ENCODE data around the gene KCNG3. TPM values are rescaled to one million over a fixed set of nuclear protein-coding genes. Genes with fewer than 3 reads are reported as not detected.

Gene KCNG3
- total RNA-seq, 1 donor from 2014 or later, result not detected

DNA sequence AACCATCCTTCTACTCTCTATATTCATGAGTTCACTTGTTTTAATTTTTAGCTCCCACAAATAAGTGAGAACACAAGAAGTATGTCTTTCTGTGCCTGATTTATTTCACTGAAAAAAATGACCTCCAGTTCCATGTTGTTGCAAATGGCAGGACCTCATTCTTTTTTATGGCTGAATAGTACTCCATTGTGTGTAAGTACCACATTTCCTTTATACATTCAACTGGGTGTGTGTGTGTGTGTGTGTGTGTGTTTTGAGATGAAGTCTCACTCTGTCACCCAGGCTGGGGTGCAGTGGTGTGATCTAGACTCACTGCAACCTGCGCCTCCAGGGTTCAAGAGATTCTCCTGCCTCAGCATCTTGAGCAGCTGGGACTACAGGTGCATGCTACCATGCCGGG lies 41.2 kb downstream of the KCNG3 start:
- TF ChIP-seq, protein P1, sequence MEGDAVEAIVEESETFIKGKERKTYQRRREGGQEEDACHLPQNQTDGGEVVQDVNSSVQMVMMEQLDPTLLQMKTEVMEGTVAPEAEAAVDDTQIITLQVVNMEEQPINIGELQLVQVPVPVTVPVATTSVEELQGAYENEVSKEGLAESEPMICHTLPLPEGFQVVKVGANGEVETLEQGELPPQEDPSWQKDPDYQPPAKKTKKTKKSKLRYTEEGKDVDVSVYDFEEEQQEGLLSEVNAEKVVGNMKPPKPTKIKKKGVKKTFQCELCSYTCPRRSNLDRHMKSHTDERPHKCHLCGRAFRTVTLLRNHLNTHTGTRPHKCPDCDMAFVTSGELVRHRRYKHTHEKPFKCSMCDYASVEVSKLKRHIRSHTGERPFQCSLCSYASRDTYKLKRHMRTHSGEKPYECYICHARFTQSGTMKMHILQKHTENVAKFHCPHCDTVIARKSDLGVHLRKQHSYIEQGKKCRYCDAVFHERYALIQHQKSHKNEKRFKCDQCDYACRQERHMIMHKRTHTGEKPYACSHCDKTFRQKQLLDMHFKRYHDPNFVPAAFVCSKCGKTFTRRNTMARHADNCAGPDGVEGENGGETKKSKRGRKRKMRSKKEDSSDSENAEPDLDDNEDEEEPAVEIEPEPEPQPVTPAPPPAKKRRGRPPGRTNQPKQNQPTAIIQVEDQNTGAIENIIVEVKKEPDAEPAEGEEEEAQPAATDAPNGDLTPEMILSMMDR (IDR thresholded peaks at IDR 0.05), result no peak
- H3K27ac Mint-ChIP-seq (ENCODE audit: unreplicated experiment), result no peak overlapping the region
- H3K4me1 Mint-ChIP-seq (ENCODE audit: unreplicated experiment), result no peaks in the 10 kb centered on the region
- H3K9me3 Mint-ChIP-seq (ENCODE audit: unreplicated experiment), result no peaks in the 10 kb centered on the region
- H3K36me3 Mint-ChIP-seq (ENCODE audit: unreplicated experiment), result no peaks in the 10 kb centered on the region
- no peak overlapping the region for H3K4me3 Mint-ChIP-seq (ENCODE audit: unreplicated experiment)
- H3K27me3 Mint-ChIP-seq (ENCODE audit: unreplicated experiment), result peaks cover 29% of the 10 kb centered on the region
- DNase-seq (ENCODE audit: extremely low spot score, unreplicated experiment), result no peak

DNA sequence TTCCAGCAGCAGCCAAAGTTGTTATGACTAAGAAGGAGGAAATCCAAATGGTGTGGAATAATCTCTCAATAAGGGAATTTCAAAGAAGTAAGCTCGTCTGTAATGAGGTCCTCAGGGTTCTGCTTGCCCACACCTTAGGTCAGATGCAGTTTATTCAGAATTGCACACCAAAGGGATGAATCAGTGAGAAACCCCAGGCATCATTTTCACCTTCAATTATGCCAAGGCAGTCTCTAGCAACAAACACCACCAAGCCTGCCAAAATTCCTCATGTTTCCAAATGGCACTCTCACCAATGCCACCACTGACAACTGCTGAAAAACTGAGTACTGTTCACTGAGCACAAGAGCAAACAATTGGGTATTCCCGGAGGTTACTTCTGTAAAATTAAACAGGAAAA lies 43.6 kb downstream of the KCNG3 start:
- Mint-ChIP-seq H3K27me3 (ENCODE audit: unreplicated experiment) (peaks cover 17% of the 10 kb centered on the region), H3K9me3 (ENCODE audit: unreplicated experiment) (no peaks in the 10 kb centered on the region), H3K4me3 (ENCODE audit: unreplicated experiment) (no peak overlapping the region), H3K4me1 (ENCODE audit: unreplicated experiment) (no peaks in the 10 kb centered on the region), H3K36me3 (ENCODE audit: unreplicated experiment) (no peaks in the 10 kb centered on the region), H3K27ac (ENCODE audit: unreplicated experiment) (no peak overlapping the region)
- TF ChIP-seq, protein P1 (IDR thresholded peaks at IDR 0.05), result no peak
- no peak for DNase-seq (ENCODE audit: extremely low spot score, unreplicated experiment)

DNA sequence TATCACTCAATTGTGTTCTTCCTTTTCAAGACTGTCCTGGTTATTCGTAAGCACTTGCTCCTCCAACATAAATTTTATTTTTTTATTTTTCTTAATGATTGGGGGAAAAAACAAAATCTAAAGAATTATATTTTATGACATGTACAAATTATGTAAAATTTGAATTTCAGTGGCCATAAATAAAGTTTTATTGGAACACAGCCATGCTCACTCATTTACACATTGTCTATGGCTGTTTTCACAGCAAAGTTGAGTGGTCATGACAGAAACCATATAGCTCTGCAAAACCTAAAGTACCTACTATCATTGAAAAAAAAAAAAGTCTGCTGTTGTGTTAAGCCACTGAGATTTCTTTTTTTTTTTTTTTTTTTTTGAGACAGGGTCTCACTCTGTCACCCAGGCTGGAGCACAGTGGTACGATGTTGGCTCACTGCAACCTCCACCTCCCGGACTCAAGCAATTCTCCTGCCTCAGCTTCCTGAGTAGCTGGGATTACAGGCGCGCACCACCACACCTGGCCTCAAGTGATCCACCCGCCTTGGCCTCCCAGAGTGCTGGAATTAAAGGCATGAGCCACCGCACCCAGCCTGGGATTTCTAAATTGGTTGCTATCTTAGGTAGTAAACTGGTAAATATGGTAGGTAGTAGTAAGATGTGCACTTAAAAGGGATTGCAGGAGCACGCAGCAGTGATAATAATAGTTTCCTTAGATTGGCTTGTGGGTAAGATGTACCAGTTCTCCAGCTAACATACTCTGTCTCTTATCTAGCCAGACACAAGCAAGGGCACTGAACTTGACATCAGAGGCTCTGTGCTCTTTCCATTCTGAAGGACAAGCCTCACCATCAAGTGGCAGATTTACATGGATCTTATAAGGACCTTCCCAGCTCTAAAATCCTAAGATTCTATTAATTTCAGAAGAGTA lies 44.4 kb downstream of the KCNG3 start:
- H3K9me3 Mint-ChIP-seq (ENCODE audit: unreplicated experiment), result no peaks in the 10 kb centered on the region
- H3K27me3 Mint-ChIP-seq (ENCODE audit: unreplicated experiment), result peaks cover 19% of the 10 kb centered on the region
- no peaks in the 10 kb centered on the region for H3K36me3 Mint-ChIP-seq (ENCODE audit: unreplicated experiment)
- DNase-seq (ENCODE audit: extremely low spot score, unreplicated experiment), result no peak
- no peaks in the 10 kb centered on the region for H3K4me1 Mint-ChIP-seq (ENCODE audit: unreplicated experiment)
- TF ChIP-seq, protein P1 (IDR thresholded peaks at IDR 0.05), result no peak
- no peak overlapping the region for H3K4me3 Mint-ChIP-seq (ENCODE audit: unreplicated experiment)
- H3K27ac Mint-ChIP-seq (ENCODE audit: unreplicated experiment), result no peak overlapping the region

DNA sequence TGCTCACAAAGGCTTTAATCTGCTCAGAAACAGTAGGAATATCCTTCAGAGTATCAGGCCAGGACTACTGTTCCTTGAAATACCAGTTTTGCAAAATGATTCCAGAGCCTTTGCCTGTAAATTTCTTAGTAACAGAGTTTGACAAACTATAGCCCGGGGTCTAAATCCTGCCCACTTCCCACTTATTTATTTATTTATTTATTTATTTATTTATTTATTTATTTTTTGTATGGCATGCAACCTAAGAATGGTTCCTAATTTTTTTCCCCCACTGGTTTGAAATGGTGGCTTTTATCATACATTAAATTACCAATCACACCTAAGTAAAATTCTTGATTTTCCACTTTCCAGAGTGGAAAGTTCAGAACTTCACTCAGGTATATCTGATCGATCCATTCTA lies 45.6 kb downstream of the KCNG3 start:
- Mint-ChIP-seq H3K36me3 (ENCODE audit: unreplicated experiment) (no peaks in the 10 kb centered on the region), H3K9me3 (ENCODE audit: unreplicated experiment) (no peaks in the 10 kb centered on the region), H3K27ac (ENCODE audit: unreplicated experiment) (no peak overlapping the region), H3K4me3 (ENCODE audit: unreplicated experiment) (no peak overlapping the region), H3K4me1 (ENCODE audit: unreplicated experiment) (no peaks in the 10 kb centered on the region), H3K27me3 (ENCODE audit: unreplicated experiment) (peaks cover 23% of the 10 kb centered on the region)
- no peak for DNase-seq (ENCODE audit: extremely low spot score, unreplicated experiment)
- TF ChIP-seq, protein P1 (IDR thresholded peaks at IDR 0.05), result no peak

DNA sequence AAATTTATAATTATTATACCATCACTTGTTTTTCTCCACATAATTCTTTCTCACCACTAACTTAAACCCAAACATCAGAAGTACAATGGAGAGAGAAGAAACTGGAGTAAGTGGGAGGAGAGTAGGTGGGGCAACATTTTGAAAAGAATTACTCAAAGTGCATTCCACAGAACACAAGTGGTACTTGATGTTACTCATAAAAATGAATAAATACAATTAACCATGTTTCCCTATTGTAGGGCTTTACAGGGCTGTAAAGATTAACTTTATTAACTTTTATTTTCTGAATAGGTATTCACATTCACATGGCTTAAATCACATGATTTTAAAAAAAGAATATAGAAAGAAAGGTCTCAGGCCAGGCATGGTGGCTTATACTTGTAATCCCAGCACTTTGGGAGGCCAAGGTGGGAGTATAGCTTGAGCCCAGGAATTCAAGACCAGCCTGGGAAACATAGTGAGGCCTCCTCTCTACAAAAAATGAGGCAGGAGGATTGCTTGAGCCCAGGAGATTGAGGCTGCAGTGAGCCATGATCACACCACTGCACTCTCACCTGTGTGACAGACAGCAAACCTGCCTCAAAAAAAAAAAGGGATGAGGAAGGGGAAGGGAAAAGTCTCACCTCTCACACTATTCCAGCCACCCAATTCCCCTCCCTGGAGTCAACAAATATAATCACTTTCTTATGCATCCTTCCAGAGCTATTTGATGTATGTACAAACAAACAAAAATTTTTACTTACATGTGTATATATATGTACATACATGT lies 47.1 kb downstream of the KCNG3 start:
- Mint-ChIP-seq H3K4me3 (ENCODE audit: unreplicated experiment) (no peak overlapping the region), H3K36me3 (ENCODE audit: unreplicated experiment) (no peaks in the 10 kb centered on the region), H3K27me3 (ENCODE audit: unreplicated experiment) (peaks cover 28% of the 10 kb centered on the region), H3K9me3 (ENCODE audit: unreplicated experiment) (no peaks in the 10 kb centered on the region), H3K4me1 (ENCODE audit: unreplicated experiment) (no peaks in the 10 kb centered on the region), H3K27ac (ENCODE audit: unreplicated experiment) (no peak overlapping the region)
- no peak for DNase-seq (ENCODE audit: extremely low spot score, unreplicated experiment)
- TF ChIP-seq, protein P1 (IDR thresholded peaks at IDR 0.05), result no peak
